Left lobe of liver (tissue), 2 donors: ENCODE data around the gene FKBP2. TPM values are rescaled to one million over a fixed set of nuclear protein-coding genes. Genes with fewer than 3 reads are reported as not detected.

Experiments used
- ATAC-seq: fragments of 200-7000 bp; cut with Tn5 transposase; one replicate; pipeline ENCODE4 v1.9.1; 2020; ENCODE audit warnings: mild to moderate bottlenecking, moderate library complexity
- DNase-seq: peaks from one replicate; pipeline ENCODE4 v3.0.0-alpha.2; 2020; ENCODE audit warnings: low spot score
- total RNA-seq: library from RNA; stranded (reverse); gene quantifications from one replicate; pipeline ENCODE4 v1.2.1, GENCODE V29; 2021
- donor health status: DM: no; HTN: no; CAD: no; lungs with moderate emphysema.
- donor health status: DM: no; HTN: yes; CAD: no.

The FKBP2 gene
- total RNA-seq, 1 donor from 2014 or later = 82.6 TPM

DNA sequence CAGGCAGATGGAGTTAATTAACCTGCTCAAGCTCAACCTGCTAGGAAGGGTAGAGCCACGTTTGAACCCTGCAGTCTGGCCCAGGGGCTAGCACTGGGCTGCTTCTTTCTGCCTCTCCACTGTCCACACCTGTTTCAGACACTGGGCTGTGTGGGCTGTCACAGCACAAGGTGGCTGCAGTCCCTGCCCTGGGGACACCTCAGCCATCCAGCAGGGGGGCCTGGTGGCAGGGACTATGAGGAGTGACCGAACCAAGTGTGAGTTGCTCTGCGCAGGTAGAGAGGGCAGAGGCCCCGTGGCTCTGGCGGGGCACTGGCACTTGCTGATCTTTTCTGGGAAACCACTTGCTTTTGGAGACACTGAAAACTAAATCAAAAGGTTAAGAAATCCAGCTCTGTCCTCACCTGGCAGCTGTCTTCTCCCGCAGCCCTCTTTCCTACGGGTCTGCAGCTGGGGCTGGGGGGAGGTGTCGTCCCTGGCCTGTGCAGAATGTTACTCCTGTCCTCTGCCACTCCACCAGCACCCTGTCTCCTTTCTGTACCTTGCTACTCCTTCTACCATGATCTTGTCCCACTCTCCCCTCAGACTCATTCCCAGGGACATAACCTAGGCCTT is 37.8 kb downstream of the FKBP2 start:
- ATAC-seq (no peak), DNase-seq (no peak)

DNA sequence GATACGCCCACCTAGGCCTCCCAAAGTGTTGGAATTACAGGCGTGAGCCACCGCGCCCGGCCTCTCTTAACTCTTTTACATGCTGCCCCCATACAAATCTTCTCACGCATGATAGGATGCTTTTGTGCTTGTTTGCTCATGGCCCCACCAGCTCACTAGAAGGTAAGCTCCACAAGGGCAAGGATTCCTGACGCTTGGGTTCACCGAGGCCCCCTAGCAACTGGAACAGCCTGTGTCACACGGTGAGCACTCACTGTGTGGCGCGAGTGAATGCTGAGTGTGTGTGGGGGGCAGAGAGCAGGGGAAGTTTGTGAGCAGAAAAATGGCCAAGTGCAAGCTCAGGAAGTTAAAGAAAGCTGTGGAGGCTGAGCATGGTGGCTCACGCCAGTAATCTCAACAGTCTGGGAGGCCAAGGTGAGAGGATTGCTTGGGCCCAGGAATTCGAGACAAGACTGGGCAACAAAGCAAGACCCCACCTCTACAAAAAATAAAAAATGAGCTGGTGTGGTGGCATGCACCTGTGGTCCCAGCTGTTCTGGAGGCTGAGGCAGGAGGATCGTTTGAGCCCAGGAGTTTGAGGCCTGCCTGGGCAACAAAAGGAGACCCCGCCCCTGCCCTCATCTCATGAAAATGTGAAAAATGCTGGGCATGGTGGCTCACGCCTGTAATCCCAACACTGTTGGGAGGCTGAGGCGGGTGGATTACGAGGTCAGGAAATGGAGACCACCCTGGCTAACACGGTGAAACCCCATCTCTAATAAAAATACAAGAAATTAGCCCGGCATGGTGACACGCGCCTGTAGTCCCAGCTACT is 41.3 kb downstream of the FKBP2 start:
- DNase-seq (no peak), ATAC-seq (no peak)

DNA sequence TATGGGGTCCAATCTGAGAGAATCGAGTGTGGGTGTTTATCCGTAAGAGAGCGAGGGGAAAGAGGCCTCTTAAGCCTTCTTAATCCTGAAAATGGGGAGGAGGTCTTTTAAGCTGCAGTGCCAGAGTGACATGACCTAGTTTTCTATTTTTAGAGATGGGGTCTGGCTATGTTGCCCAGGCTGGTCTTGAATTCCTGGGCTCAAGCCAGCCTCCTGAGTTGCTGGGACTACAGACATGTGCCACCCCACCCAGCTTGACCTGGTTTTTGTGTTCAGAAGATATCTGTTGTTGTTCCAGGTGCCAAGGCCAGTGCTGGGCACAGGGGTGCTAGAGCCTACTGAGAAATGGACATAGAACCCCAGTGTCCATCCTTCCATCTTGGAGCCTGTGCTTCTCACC is 42.2 kb downstream of the FKBP2 start:
- DNase-seq = no peak
- ATAC-seq = no peak

DNA sequence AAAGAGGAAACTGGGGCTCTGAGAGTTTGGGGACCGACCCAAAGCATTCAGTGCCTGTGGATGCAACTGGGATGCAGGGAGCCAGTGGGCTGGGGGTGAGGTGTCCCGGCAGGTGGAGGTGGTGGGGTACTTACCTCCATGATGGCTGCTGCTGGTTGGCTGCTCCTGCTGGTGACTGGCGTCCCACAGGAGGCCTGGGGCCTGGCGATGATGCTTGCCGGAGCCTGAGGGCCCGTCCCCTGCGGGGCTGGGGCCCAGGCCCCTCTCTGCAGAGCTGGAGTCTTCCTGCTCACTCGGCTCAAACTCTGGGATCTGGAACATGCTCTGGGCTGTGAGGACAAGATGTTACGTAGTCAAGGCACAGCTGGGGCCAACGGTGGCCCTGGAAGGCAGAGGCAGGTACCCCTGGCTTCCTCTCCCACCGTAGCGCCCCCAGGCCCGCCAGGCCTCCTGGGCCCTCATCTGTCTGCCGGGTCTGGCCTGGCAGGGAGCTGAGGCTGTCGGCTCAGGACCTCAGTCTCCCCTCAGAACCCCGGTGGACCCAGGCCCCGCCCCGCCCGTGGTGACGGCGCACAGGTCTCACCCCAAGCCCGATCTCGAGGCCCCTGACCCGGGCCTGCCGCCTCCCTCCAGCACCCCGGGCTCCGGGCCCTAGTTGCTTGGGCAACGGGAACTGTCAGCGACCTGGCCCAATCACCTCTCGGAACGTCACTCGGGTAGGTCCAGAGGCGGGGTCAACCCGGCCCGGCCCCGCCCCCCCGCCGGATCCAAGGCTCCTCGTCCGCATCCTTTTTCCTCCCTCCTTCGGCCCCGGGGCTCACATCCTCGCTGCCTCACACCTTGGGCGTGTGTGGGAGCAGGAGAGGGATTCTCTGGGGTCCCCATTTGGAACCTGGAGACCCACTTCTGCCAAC is 43.4 kb downstream of the FKBP2 start, which contains the start of gene BAD:
BAD (minus strand) TSS at position 618 of the 914 bp plus-strand sequence; CDS start at position 321, 297 bp downstream.
- peak; percentile 86 for ATAC-seq
- peak; percentile 97 for DNase-seq

DNA sequence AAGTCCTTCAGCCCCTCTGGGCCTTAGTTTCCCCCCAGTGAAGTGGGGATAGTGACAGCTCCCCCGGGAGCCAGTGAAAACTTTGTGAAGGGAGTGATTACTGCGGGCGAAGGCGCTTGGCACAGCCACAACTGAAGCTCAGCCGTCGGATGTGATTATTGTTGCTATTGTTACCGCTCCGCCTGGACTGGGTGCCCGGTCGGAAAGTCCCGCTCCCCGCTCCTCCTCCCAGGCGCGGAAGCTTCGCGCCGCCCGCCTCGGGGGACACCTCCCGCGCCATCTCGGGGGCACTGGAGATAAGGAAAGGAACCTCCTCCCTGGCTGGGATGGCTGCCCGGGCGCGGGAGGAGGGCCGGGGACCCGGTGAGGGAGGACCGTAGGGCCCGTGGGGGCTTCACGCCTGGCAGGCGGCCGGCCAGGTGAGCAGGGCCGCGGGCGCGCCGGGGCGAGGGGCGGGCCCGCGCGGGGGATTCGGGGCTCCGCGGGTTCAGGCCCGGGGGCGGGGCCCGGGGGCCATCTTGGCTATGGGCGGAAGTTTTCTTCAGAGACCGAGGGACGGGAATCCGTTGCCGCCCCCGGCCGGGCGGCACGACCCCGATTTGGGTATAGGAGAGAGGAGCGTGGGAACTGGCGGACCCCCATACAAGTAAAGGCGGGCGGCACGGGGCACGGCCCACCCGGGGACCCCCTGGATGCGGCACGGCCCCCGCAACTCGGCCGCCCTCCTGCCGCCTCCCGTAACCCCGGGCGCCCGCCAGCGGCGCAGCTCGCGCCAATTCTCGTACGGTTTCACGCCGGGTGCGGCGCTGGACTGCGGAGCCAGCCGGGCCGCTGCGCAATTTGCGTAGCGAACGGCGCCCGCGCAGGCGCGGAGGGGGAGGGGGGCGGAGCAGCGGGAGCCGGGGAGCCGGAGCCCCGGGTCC is 44.3 kb downstream of the FKBP2 start, which contains the start of gene GPR137:
GPR137 (plus strand) TSS at position 887 of the 923 bp plus-strand sequence. CDS start 677 bp downstream, outside the sequence.
- ATAC-seq (peak; percentile 77), DNase-seq (peak; percentile 90)

DNA sequence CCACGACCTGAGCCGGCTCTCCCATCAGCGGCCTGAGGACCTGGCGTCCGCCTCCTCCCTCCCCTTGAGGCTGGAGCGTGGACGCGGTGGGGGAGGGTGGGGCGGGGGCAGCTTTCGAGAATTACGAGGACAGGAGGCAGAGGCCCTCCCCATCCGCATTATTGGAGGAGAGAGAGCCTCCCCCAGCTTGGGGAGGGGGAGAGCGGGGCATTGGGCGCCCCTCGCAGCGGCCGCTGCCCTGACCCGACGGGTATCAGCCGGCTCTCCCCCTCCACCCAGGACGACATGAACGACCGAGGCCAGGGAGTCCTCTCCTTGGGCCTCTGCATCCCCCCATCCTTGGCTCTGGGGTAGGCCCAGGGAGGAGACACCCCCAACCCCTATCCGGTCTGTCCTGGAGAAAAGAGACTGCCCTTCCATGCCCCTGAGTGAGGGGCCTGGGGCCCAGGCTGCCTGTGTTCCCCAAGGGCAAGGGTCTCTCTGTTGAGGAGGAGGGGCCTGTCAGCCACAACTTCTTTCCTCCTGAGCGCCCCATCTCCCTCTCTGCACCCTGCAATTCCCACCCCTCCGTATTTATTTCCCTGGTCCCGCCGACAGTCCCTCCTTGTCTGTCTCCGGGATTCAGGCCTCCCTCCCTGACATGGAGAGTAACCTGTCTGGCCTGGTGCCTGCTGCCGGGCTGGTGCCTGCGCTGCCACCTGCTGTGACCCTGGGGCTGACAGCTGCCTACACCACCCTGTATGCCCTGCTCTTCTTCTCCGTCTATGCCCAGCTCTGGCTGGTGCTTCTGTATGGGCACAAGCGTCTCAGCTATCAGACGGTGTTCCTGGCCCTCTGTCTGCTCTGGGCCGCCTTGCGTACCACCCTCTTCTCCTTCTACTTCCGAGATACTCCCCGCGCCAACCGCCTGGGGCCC is 45.2 kb downstream of the FKBP2 start:
- ATAC-seq = peak; percentile 50
- peak; percentile 73 for DNase-seq

DNA sequence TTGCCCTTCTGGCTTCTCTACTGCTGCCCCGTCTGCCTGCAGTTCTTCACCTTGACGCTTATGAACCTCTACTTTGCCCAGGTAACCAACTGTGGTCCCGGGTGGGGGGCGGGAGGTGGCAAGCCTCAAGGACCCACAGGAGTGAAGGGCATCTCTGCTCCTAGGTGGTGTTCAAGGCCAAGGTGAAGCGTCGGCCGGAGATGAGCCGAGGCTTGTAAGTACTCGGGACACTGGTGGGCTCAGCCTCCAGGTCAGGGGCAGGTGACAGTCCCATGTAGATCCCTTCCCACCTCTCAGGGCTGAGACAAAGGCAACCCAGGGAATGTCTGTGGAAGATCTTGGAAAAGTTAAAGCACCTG is 45.9 kb downstream of the FKBP2 start:
- DNase-seq (no peak), ATAC-seq (no peak)

DNA sequence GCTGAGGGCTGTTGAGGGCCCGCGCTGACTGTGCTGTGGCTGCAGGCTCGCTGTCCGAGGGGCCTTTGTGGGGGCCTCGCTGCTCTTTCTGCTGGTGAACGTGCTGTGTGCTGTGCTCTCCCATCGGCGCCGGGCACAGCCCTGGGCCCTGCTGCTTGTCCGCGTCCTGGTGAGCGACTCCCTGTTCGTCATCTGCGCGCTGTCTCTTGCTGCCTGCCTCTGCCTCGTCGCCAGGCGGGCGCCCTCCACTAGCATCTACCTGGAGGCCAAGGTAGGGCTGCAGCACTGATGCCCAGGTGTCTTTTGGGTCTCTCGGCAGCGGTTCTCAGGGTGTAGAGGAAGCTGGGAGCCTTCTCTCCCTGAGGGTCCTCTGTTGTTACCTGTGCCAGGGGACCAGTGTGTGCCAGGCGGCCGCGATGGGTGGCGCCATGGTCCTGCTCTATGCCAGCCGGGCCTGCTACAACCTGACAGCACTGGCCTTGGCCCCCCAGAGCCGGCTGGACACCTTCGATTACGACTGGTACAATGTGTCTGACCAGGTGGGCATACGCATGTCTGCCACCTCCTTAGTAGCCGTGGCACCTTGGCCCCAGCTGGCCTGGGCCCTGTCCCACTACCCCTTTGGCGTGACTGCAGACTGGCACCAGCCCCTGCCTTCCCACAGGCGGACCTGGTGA is 46.9 kb downstream of the FKBP2 start:
- no peak for ATAC-seq
- DNase-seq = no peak

DNA sequence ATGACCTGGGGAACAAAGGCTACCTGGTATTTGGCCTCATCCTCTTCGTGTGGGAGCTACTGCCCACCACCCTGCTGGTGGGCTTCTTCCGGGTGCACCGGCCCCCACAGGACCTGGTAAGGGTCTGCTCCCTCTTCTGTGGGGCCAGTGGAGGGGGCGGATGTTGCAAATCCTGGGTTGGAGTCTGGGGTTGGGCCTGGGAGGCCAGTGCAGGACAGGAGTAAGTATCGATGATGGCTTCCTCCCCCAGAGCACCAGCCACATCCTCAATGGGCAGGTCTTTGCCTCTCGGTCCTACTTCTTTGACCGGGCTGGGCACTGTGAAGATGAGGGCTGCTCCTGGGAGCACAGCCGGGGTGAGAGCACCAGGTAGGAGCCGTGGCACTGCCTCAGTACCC is 47.5 kb downstream of the FKBP2 start:
- ATAC-seq (no peak), DNase-seq (no peak)

DNA sequence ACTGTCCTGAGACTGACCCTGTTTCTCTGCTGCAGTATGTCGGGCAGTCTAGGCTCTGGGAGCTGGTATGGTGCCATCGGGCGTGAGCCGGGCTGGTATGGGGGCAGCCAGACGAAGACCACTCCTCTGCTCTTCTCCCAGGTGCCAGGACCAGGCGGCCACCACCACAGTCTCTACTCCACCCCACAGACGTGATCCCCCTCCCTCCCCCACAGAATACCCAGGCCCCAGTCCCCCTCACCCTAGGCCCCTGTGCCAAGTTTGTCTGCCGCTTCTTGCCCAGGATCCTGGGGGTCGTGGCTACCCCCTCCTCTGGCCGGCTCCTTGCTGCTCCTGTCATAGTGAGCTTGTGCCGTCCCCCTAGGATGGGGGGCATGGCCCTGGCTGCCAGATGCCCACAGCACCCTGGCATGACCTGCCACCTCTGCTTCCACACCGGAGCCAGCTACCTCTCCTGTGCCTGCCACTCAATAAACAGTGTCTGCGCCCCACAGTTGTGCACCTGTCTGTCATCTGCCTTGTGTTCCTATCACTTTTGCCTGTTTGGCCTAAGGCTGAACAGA is 48.2 kb downstream of the FKBP2 start:
- no peak for ATAC-seq
- no peak for DNase-seq

DNA sequence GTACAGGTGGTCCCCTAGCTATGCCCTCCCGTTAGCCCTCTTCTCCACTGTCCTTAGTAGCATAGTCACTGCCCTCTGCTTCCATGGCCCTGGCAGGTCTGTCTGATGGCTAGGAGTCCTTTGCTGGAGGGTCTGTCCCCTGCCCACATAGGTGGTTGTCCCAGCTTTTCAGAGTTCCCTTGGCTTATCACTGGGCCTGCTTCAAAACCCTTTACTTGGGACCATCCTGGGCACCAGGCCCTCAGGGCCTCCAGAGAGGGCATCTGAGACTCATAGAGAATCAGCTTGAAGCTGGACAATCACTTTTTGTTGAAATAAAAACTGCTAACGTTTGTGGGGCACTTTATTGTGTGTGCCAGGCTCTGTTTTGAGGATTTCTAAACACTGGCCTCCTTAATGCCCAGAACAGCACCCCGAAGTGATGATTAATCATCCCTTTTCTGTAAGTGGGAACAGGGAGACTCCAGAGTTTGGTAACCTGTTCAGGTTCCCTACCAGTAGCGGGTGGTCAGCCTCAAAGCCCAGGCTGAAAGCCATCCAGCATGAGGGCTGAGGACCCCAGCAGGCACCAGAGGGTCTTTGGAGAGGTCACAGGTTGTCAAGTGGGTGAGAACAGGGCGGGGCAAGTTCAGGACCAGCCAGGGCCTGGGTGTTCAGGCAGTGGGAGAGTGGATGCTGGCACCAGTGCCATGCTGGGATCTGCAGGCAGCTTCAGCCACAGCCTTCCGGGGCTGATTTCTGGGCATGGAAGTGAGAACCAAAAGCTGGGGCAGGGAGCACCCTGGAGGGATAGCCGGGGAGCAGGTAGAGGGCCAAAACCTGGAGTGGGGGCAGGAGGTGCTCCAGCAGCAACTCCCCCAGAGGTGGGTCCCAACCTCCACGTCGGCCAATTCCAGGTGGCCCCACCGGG is 49.7 kb downstream of the FKBP2 start:
- DNase-seq (no peak), ATAC-seq (no peak)

DNA sequence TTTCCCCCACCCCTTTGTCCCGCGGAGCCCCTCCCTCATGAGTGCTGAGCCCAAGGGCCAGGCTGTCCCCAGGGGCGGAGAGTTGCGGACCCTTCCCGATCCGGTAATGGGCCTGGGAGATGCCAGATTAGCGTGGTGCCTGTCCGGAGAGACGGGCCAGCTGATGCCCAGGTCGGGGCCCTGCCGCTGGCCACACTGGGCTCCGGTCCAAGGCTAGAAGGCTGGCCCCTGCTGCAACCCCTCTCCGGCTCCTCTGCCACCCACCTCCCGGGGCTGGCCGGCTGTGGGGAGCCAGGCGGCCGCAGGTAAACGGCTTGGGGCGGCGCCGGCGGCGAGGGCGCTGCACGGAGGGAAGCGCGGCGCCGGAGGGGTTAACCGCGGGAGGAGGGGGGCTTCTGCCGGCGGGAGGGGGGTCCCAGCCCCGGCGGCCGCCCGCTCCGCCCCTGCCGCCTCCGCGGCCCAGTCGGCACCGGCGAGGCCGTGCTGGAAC is 50.4 kb downstream of the FKBP2 start, which contains the start of gene KCNK4:
KCNK4 (plus strand) TSS at position 41 of the 490 bp plus-strand sequence. CDS start 1,717 bp downstream, outside the sequence.
- DNase-seq (no peak), ATAC-seq (no peak)

DNA sequence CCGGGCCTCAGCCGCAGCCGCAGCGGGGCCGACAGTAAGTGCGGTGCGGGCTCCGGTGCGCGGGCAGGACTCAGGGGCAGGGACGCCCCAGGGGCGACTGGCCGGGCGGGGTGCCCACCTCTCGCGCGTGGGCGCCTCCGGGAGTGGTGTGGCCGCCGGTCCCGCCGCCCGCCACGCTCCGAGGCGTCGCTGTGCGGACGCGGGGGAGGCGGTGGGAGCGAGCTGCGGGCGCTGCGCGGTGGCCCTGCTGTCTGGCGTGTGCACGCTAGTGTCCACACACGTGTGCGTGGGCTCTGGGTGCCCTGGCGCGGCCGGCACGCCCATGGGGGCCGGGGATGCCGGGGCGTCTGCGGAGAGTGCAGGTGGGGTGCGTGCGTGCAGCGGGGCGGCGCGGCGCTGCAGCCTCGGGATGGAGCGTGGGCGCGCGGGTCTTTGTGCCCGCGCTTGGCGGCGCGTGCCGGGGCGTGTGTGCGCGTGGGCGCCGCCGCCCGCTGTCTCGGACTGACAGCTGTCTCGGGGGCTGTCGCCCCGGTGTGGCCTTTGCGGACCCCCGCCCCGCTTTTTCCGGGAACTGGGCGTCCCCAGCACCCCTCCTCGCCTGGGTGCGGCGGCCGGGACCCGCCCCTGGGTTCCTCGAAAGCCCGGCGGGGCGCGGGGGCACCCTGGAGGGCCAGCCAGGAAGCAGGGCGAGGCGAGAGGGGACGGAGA is 51.0 kb downstream of the FKBP2 start:
- peak; percentile 12 for ATAC-seq
- DNase-seq = no peak

DNA sequence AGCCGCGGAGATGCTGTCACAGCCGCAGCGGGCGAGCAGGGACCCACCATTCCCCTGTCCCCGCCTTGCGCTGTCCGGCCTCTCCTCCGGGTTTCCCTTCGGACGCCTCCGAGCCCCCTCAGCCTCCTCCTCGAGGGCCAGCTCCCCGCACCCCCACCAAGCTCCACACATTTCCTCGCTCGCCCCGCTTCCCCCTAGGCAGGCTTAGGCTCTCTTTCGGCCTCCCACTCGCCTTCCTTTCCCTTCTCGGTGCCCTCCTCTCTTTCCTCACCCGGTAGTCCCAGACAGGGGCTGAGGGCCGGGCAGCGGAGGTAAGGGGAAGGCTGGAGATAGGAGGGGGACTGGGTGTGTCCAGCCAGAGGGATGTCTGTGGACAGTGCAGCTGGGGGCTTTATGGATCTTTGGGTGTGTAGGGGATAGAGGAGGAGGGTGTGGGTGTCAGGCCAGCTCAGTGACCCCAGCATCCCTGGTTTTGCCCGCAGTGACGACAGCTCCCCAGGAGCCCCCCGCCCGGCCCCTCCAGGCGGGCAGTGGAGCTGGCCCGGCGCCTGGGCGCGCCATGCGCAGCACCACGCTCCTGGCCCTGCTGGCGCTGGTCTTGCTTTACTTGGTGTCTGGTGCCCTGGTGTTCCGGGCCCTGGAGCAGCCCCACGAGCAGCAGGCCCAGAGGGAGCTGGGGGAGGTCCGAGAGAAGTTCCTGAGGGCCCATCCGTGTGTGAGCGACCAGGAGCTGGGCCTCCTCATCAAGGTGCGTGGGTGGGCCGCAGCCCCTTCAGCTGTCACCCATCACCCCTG is 51.8 kb downstream of the FKBP2 start:
- no peak for ATAC-seq
- no peak for DNase-seq
